Measurements from ENCODE around the gene ADM.

Gene ADM

DNA sequence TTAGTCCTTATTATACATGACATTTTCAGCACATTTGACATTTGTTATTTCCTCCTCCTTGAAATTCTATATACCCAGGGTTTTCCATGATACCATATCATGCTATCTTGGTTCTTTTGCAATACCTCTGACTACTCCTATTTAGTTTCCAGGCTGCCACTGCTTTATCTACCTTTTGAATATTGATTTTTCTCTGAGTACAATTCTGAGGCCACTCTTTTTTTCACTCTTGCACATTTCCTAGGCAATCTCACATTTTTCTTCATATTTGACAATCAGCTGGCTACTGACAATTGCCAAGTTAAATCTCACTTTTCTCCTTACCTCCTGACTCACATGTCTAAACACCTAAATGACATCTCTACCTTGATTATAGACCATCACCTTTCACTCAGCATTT, 22.8 kb upstream of the ADM start:
- Mint-ChIP-seq H3K36me3 (ENCODE audit: low read depth) (no peaks in the 10 kb centered on the region), H3K9me3 (no peaks in the 10 kb centered on the region), H3K27me3 (no peaks in the 10 kb centered on the region), H3K4me3 (no peak overlapping the region), H3K4me1 (ENCODE audit: low read depth) (peaks cover 23% of the 10 kb centered on the region), H3K27ac (no peak overlapping the region)
- intact Hi-C loops (cut with micrococcal nuclease): no loop called here

DNA sequence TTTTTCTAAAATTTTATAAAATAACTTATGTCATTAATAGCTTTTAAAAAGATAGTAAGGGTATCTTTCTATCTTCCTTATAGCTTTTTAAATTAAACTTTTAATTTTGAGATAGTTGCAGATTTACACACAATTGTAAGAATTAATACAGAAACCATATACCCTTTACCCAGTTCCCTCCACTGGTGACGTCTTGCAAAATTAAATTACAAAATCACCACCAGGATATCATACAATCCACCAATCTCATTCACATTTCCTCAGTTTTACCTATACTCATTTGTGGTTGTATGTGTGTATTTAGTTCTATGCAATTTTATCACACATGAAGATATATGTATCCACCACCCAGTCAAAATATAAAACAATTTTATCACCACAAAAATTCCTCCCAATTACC, 20.9 kb upstream of the ADM start:
- H3K9me3 Mint-ChIP-seq: no peaks in the 10 kb centered on the region
- H3K4me3 Mint-ChIP-seq: no peak overlapping the region
- peaks cover 7% of the 10 kb centered on the region for H3K36me3 Mint-ChIP-seq (ENCODE audit: low read depth)
- peaks cover 42% of the 10 kb centered on the region for H3K4me1 Mint-ChIP-seq (ENCODE audit: low read depth)
- no peaks in the 10 kb centered on the region for H3K27me3 Mint-ChIP-seq
- intact Hi-C loops (cut with micrococcal nuclease): no loop called here
- H3K27ac Mint-ChIP-seq: no peak overlapping the region

DNA sequence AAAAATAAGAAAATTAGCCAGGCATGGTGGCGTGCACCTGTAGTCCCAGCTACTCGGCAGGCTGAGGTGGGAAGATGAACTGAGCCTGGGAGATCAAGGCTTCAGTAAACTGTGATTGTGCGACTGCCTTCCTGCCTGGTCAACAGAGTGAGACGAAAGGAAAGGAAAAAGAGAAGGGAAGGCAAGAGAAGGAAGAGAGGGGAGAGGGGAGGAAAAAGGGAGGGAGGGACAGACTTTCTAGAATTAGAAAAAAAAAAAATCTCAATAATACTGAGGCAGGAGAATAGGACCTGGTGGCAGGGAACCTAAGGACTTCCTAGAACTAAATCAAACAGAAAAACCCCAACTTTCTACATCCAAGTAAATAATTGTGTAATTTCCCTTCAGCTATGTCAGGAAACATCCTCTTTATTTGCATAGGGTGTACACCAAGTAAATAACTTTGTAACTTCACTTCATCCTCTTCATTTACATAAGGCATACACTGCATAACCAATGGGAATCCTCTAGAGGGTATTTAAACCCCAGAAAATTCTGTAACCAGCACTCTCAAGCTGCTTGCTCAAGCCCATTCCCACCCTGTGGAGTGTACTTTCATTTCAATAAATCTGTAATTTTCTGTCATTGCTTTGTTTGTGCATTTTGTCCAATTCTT, 19.6 kb upstream of the ADM start:
- peak overlapping the region; percentile 85 for H3K27ac Mint-ChIP-seq
- H3K4me3 Mint-ChIP-seq: peak overlapping the region; percentile 59
- peaks cover 52% of the 10 kb centered on the region for H3K4me1 Mint-ChIP-seq (ENCODE audit: low read depth)
- intact Hi-C loops (cut with micrococcal nuclease): no loop called here
- H3K27me3 Mint-ChIP-seq: no peaks in the 10 kb centered on the region
- H3K9me3 Mint-ChIP-seq: no peaks in the 10 kb centered on the region
- peaks cover 13% of the 10 kb centered on the region for H3K36me3 Mint-ChIP-seq (ENCODE audit: low read depth)

DNA sequence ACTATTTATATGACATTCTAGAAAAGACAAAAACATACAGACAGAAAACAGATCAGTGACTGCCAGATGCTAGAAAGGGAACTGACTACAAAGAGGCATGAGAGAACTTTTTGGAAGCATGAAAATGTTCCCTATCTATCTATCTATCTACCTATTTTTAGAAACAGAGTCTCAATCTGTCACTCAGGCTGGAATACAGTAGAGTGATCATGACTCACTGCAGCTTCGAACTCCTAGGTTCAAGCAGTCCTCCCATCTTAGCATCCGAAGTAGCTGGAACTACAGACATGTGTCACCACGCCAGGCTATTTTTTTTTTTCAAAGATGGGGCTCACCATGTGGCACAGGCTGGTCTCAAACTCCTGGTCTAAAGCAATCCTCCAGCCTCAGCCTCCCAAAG, 17.7 kb upstream of the ADM start:
- intact Hi-C loops (cut with micrococcal nuclease): no loop called here
- no peaks in the 10 kb centered on the region for H3K27me3 Mint-ChIP-seq
- no peaks in the 10 kb centered on the region for H3K9me3 Mint-ChIP-seq
- no peak overlapping the region for H3K27ac Mint-ChIP-seq
- H3K4me1 Mint-ChIP-seq (ENCODE audit: low read depth): peaks cover 68% of the 10 kb centered on the region
- H3K36me3 Mint-ChIP-seq (ENCODE audit: low read depth): peaks cover 16% of the 10 kb centered on the region
- H3K4me3 Mint-ChIP-seq: no peak overlapping the region

DNA sequence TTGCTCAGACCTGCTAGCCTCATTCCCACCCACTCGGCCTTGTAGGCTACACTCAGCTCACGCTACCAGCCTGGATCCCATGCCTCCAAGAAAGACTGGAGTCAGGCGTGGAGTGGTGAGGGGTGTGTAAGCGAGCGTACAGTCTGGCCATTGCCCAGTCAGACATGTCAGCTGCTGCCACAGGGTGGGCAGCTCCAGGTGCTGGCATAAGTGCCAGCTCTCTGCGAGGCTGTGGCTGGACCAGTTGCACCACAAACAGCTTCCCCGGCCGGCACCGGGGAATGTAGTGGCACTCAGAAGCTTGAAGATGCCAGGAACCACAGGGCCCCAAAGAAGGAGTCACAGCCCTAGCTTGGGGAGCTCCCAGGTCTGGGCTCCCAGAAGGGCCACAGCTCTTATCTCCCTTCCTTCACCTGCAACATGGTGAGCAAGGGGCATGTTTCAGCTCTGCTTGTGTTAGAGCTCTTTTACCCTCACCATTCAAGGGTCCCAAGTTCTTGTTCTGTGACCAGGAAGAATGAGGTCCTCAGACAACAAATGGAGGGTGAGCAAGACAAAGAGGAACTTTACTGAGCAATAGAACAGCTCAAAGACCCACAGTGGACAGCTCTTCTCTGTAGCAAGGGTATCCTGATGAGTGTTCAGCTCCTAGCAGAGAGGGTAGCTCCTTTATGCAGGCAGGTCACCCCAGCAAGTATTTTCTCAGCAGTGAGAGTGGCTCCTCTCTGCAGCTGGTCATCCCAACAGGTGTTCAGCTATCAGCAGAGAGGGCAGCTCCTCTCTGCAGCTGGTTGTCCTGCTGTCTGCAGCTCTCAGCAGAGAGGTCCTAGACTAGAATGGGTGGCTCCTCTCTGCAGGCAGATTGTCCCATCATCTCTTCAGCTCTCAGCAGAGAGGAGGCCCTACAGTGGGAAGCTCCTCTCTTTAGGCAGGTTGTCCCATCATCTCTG, 16.8 kb upstream of the ADM start:
- no peaks in the 10 kb centered on the region for H3K27me3 Mint-ChIP-seq
- H3K27ac Mint-ChIP-seq: peak overlapping the region; percentile 53
- intact Hi-C loops (cut with micrococcal nuclease): no loop called here
- peaks cover 16% of the 10 kb centered on the region for H3K36me3 Mint-ChIP-seq (ENCODE audit: low read depth)
- H3K4me1 Mint-ChIP-seq (ENCODE audit: low read depth): peaks cover 77% of the 10 kb centered on the region
- no peaks in the 10 kb centered on the region for H3K9me3 Mint-ChIP-seq
- no peak overlapping the region for H3K4me3 Mint-ChIP-seq

DNA sequence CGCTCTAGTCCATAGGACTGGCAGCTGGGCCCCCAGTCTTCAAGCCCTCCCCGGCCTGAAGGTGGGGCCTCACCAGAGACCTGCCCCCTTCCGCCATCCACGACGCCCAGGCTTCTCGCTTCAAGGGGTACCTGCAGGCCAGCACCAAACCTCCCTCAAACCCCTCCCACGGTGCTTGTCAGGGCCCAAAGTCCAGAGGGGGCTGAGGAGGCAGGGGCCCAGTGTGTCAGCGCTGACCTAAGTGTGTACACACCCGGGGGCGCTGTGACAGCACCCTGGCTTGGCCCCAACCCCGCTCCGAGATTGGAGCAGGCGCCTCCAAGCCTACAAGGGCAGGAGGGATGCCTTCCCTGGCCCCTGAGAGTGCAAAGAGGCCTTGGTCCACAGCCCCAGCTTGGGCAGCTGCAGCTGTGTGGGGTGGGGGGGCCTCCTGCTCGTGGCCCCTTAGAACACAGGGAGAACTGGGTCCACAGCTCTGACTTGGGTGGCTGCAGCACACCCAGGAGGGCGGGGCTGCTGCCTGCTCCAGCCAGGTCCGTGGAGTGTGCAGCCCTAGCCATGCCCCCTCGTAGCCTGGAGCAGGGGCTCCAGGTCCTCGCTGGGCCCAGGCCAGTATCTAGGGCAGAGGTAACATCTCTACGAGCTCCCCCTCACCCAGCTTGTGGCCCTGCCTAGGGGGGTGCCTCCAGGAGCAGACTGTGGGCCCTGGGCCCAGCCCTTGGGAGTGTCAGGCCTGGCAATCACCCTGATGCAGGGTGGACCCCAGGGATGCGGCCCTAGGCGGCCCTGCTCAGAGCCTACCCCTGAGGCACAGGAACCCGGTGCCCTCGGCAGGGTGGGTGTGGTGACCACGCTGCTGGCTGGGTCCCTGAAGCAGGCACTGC, 15.8 kb upstream of the ADM start:
- no peak overlapping the region for H3K4me3 Mint-ChIP-seq
- H3K9me3 Mint-ChIP-seq: no peaks in the 10 kb centered on the region
- peaks cover 78% of the 10 kb centered on the region for H3K4me1 Mint-ChIP-seq (ENCODE audit: low read depth)
- no peaks in the 10 kb centered on the region for H3K27me3 Mint-ChIP-seq
- peaks cover 16% of the 10 kb centered on the region for H3K36me3 Mint-ChIP-seq (ENCODE audit: low read depth)
- intact Hi-C loops (cut with micrococcal nuclease): no loop called here
- peak overlapping the region; percentile 74 for H3K27ac Mint-ChIP-seq

DNA sequence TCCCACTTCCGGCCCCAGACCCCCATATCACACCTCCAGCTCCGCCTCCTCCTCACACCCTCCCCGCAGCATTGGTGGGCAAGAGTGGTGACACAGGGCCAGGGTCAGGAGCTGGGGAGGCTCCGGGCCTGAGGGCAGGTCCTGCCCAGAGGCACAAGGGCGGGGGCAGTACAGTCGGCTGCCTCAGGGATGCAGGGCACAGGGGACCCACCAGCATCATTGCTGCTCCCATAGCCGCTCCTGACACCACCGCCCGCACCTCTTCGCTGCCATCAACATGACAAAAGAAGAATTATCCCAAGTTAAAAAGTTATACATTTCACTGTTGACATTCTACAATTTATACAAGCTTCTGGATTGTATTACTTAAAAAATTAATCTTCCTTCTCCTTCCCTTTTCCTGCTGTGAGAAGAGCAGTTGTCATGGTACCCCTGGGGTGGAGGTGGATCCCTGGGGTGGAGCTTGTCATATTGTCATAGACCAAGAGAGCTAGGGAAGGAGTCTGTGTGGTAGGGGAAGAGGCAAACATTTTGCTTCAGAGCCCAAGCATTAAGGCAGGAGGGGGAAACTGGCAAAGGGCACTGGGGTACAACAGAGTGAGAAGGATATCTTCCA, 15.0 kb upstream of the ADM start:
- Mint-ChIP-seq H3K36me3 (ENCODE audit: low read depth) (peaks cover 16% of the 10 kb centered on the region), H3K27ac (peak overlapping the region; percentile 74), H3K4me3 (no peak overlapping the region), H3K27me3 (no peaks in the 10 kb centered on the region), H3K9me3 (no peaks in the 10 kb centered on the region), H3K4me1 (ENCODE audit: low read depth) (peaks cover 74% of the 10 kb centered on the region)
- intact Hi-C loops (cut with micrococcal nuclease): loop anchor here (2.0 kb wide), 1 partner anchor 15 kb away; the partner anchor contains the start of gene ADM

DNA sequence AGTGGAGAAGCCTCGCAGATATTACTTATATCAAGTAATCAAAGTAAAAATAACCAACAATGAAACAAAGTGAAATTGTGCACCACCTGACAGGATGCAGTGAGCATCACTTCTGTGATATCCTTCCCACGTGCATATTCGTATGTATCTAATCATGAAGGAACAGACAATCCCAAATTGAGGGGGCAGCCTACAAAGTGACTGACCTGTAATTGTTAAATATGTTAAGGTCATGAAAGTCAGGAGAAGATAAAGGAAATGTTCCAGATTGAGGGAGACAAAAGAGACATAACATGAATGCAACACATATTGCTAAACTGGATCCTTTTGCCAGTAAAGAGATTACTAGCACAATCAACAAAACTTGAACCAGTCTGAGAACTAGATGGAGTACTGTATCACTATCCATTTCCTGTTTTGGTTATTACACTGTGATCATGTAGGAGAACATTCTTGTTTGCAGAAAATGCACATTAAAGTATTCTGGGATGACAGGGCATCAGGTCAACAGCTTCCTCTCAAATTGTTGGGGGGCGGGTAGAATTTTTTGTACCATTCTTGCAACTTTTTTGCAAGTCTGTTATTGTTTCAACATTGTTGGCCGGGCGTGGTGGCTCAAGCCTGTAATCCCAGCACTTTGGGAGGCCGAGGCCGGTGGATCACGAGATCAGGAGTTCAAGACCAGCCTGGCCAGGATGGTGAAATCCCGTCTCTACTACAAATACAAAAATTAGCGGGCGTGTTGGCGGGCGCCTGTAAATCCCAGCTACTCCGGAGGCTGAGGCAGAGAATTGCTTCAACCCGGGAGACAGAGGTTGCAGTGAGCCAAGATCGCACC, 12.9 kb upstream of the ADM start:
- intact Hi-C loops (cut with micrococcal nuclease): loop anchor here (2.0 kb wide), 2 partner anchors 13 to 37 kb away; partner anchors contain the start of gene ADM
- Mint-ChIP-seq H3K36me3 (ENCODE audit: low read depth) (peaks cover 16% of the 10 kb centered on the region), H3K4me3 (peak overlapping the region; percentile 32)

DNA sequence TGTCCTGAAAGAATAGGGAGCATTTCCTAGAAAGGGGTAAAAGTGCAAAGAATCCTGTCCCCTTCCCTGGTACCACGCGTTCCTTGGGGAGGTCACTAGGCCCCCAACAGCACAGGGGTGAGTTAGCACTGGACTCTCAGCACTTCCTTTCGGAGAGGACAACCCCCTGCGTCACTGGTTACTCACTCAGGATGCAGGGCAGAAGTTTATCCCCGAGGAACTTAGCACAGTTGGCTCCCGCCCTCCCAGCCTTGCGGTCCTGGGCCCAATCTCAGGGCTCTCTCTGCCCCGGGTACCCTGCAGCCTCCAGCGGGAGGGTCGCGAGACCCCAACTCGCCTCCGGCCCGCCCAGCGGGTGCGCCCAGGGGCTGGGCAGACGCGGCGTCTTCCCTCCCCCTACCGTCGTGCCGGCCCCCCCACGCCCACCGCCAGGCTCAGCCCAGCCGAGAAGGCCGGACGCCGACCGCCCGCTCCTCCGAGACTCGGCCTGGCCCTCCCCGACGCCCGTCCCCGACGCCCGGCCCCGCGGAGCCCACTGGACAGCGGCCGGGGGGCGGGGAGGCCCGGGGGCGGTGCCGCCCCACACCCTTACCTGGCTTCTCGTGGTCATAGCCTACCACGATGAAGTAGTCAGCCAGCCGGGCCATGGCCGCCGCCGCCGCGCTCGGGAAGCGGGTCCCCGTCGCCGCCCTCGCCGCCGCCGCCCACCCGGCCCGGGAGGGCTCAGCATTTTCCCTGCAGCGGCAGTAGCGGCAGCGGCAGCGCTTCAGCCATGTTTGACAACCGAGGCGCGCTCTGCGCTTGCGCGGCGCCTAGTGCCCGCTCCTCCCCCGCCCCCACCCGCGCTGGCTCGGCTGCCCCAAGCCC, 11.2 kb upstream of the ADM start, which contains the start of gene SBF2:
SBF2 (minus strand) TSS at position 797 of the 867 bp plus-strand sequence; CDS start at position 647, 150 bp downstream.
- Mint-ChIP-seq H3K36me3 (ENCODE audit: low read depth) (peaks cover 13% of the 10 kb centered on the region), H3K4me3 (peak within 1 kb of the TSS; percentile 79), H3K4me1 (ENCODE audit: low read depth) (peaks cover 64% of the 10 kb centered on the region), H3K9me3 (no peaks in the 10 kb centered on the region), H3K27ac (peak within 1 kb of the TSS; percentile 85), H3K27me3 (no peaks in the 10 kb centered on the region)
- intact Hi-C loops (cut with micrococcal nuclease): loop anchor here (1.0 to 2.0 kb wide), 2 partner anchors 9 to 35 kb away; no protein-coding TSS in a partner anchor

More for the DNA sequence above, 12.9 kb upstream of the ADM start:
- no peaks in the 10 kb centered on the region for H3K9me3 Mint-ChIP-seq
- peaks cover 81% of the 10 kb centered on the region for H3K4me1 Mint-ChIP-seq (ENCODE audit: low read depth)
- no peaks in the 10 kb centered on the region for H3K27me3 Mint-ChIP-seq
- peak overlapping the region; percentile 85 for H3K27ac Mint-ChIP-seq

DNA sequence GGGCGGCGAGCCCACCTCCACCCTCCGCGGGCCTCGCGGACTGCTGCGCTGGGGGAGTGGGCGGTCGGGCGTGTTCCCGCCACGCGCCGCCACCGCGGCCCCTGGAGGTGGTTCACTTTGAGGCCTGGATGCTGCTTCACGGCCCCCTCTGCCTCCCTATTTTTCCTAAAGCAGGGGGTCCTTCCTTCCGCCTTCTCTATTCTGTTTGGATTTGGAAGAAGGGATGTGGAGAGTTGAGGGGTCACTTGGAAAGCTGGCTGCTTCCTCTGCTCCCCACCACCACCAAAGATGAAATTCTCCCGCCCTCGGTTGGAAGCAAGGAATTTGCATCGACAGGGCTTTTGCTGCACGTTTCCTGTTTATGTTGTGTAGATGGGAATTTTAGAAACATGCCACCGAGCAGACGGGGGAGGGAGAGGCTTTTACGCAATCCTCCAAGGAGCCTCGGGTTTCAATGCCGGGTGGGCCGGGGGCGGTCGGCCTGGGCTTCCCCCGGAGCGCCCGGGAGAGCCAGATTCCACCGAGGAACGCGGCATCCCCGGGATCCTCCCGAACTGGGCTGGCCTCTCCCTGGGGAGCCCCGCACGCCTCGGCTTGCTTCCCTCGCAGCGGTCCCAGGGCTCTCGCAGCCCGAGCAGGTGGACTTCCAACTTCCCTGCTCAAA, 10.5 kb upstream of the ADM start:
- H3K4me3 Mint-ChIP-seq: peak overlapping the region; percentile 79
- H3K27ac Mint-ChIP-seq: peak overlapping the region; percentile 85
- intact Hi-C loops (cut with micrococcal nuclease): loop anchor here (1.0 kb wide), 1 partner anchor 8 kb away; no protein-coding TSS in a partner anchor
- H3K27me3 Mint-ChIP-seq: no peaks in the 10 kb centered on the region
- no peaks in the 10 kb centered on the region for H3K9me3 Mint-ChIP-seq
- H3K36me3 Mint-ChIP-seq (ENCODE audit: low read depth): peaks cover 8% of the 10 kb centered on the region
- H3K4me1 Mint-ChIP-seq (ENCODE audit: low read depth): peaks cover 62% of the 10 kb centered on the region

DNA sequence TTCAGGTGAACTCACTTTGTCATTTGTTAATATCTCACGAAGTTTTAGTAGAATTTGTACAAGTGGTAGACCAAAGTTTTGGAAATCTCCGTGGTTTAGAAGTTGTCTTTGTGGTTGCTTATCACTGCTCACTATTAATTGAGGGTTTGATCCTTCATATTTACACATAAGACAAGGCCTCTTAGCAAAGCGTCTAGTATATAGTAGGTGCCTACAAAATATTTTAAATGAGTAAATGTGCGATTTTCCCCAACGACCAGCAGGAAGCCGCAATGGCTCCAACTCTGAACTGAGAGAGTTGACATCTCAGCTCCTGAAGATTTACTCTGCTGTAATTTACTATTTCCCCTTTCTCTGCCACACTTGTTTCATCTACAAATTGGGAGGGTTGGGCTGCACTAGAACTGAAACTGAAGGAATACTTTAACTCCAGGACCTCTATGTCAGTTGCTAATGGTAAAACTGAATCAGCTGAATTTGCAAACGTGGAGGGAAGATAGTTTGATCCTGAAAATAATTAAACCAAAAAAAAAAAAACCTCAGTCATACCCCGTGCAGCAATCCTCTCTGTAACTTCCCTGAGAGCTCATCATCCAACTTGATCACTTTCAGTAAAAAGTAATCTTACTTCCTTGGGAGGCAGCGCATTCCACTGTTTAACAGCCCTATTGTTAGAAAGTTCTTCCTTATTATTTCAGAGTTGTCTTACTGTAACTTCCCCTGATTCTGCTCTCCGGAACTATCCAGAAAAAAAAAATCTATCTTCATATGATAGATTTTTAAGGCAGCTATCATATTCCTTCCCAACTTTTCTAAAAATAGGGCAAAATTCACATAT, 9.6 kb upstream of the ADM start:
- Mint-ChIP-seq H3K4me1 (ENCODE audit: low read depth) (peaks cover 56% of the 10 kb centered on the region), H3K4me3 (peak overlapping the region; percentile 79), H3K9me3 (no peaks in the 10 kb centered on the region), H3K27ac (peak overlapping the region; percentile 85), H3K36me3 (ENCODE audit: low read depth) (peaks cover 3% of the 10 kb centered on the region), H3K27me3 (no peaks in the 10 kb centered on the region)
- intact Hi-C loops (cut with micrococcal nuclease): no loop called here
